T-cell (primary cell): ENCODE measurements around the gene MEI4. TPM values are rescaled to one million over a fixed set of nuclear protein-coding genes. Genes with fewer than 3 reads are reported as not detected.

Experiments used
- ATAC-seq, 4 experiments: fragments of 200-7000 bp in 3 of 4; fragments of 150-1000 bp in 1 of 4; cut with Tn5 transposase; replicated peaks in 1 of 4; 1 replicate in 3 of 4; 2 replicates in 1 of 4; pipeline ENCODE4 v1.10.0; 2021; ENCODE audit warnings: moderate library complexity in 3 of 4, mild to moderate bottlenecking in 2 of 4, moderate number of reproducible peaks in 1 of 4
- CTCF ChIA-PET, 2 donors: fragments of 300-600 bp; sonication (Branson Sonifier 250); formaldehyde crosslinking; loops; one replicate each; lab custom pipeline; 2022; ENCODE audit warnings: antibody characterized with exemption in 2 of 2; lab: Charles Lee
- POLR2A ChIA-PET, 2 donors: fragments of 300-600 bp; sonication (Branson Sonifier 250); formaldehyde crosslinking; loops; one replicate each; lab custom pipeline; 2022; ENCODE audit warnings: antibody characterized with exemption in 2 of 2; lab: Charles Lee
- DNase-seq, 35 experiments: peaks; one replicate each; pipeline versions ENCODE4 v3.0.0 to v3.0.0-alpha.2; 2013 to 2023
- H3K27ac ChIP-seq: one replicate; pipeline ENCODE4 v1.5.1; 2013; ENCODE audit warnings: low read length
- H3K27me3 ChIP-seq, 2 experiments: replicated peaks in 1 of 2; 1 replicate in 1 of 2; 2 replicates in 1 of 2; pipeline versions ENCODE4 v1.6.1 to v1.7.0; 2013; ENCODE audit warnings: low read length in 1 of 2, mixed read lengths in 1 of 2; ENCODE audit not compliant: control insufficient read depth in 2 of 2, insufficient read depth in 2 of 2; ENCODE audit errors: extremely low read depth in 1 of 2
- H3K36me3 ChIP-seq, 2 donors: 1 replicate in 1 of 2; 2 replicates in 1 of 2; pipeline versions ENCODE4 v1.6.1 to v1.7.0; 2013; ENCODE audit warnings: low read length in 1 of 2; ENCODE audit not compliant: control insufficient read depth in 2 of 2, insufficient read depth in 1 of 2; ENCODE audit errors: extremely low read depth in 1 of 2
- H3K4me1 ChIP-seq, 2 experiments: 1 replicate in 1 of 2; 2 replicates in 1 of 2; pipeline versions ENCODE4 v1.6.1 to v1.7.0; 2013; ENCODE audit warnings: low read length in 2 of 2, mixed read lengths in 1 of 2; ENCODE audit not compliant: insufficient read depth in 2 of 2, control insufficient read depth in 1 of 2; ENCODE audit errors: extremely low read depth in 1 of 2
- H3K4me3 ChIP-seq, 2 donors: 1 replicate in 1 of 2; 2 replicates in 1 of 2; pipeline versions ENCODE4 v1.5.1 to v1.7.0; 2013; ENCODE audit warnings: mild to moderate bottlenecking in 2 of 2, low read length in 1 of 2, moderate library complexity in 1 of 2; ENCODE audit not compliant: control insufficient read depth in 1 of 2; ENCODE audit errors: extremely low read depth in 1 of 2
- H3K9me3 ChIP-seq: 2 replicates; pipeline ENCODE4 v1.7.0; 2013
- H3K27ac Mint-ChIP-seq, 2 donors: one replicate each; pipeline ENCODE4 v1.8.0; 2020 to 2021; ENCODE audit warnings: mild to moderate bottlenecking in 2 of 2, mixed read lengths in 2 of 2
- H3K27me3 Mint-ChIP-seq, 2 donors: one replicate each; pipeline ENCODE4 v1.8.0; 2021 to 2022; ENCODE audit warnings: mixed read lengths in 2 of 2
- H3K36me3 Mint-ChIP-seq: one replicate; pipeline ENCODE4 v1.8.0; 2021; ENCODE audit warnings: mixed read lengths
- H3K4me1 Mint-ChIP-seq, 3 donors: one replicate each; pipeline ENCODE4 v1.8.0; 2020 to 2022; ENCODE audit warnings: mixed read lengths in 3 of 3, mild to moderate bottlenecking in 1 of 3
- H3K4me3 Mint-ChIP-seq, 3 donors: one replicate each; pipeline ENCODE4 v1.8.0; 2020 to 2022; ENCODE audit warnings: mild to moderate bottlenecking in 3 of 3, mixed read lengths in 3 of 3, moderate library complexity in 3 of 3
- H3K9me3 Mint-ChIP-seq, 3 donors: one replicate each; pipeline ENCODE4 v1.8.0; 2020 to 2022; ENCODE audit warnings: mixed read lengths in 3 of 3
- WGBS: methylation state at CpG from one replicate; pipeline ENCODE4 v1.1.5; 2013; ENCODE audit warnings: missing lambda C conversion rate; ENCODE audit not compliant: insufficient coverage; 5-methylcytosine and 5-hydroxymethylcytosine counted together
- total RNA-seq, 35 experiments: library from RNA in 6 of 35; stranded (reverse) in 6 of 35; fragments of 120-200 nt in 1 of 35; gene quantifications; one replicate each; pipeline versions ENCODE4 v1.2.1 to v1.2.4 and lab custom pipeline; 2013 to 2026

Gene MEI4
- total RNA-seq: not detected
- total RNA-seq (2013): 0.02 TPM
- 0 to 0.41 (median 0.06) reads per million in 29 experiments for total RNA-seq (lab: John Stamatoyannopoulos, UW)

- WGBS: no CpG with 5 or more reads among the region's 2 CpGs
- ATAC-seq (no peak), DNase-seq (no peak)
- Mint-ChIP-seq H3K4me1 (no peaks in the 10 kb centered on the region), H3K4me3 (no peak within 1 kb of the TSS), H3K27ac (no peak within 1 kb of the TSS), H3K27me3 (peaks cover 9 to 18% of the 10 kb centered on the region in 2 donors), H3K9me3 (peaks cover 5 to 9% (median 8%) of the 10 kb centered on the region in 3 donors), H3K36me3 (no peaks in the 10 kb centered on the region)
- Histone ChIP-seq H3K4me3 (no peak within 1 kb of the TSS), H3K36me3 (no peaks in the 10 kb centered on the region), H3K9me3 (no peaks in the 10 kb centered on the region), H3K4me1 (peaks cover 0 to 2% of the 10 kb centered on the region in 2 experiments), H3K27me3 (peaks cover 0 to 8% of the 10 kb centered on the region in 2 experiments), H3K27ac (no peak within 1 kb of the TSS)
- ChIA-PET POLR2A (no interaction called here), CTCF (no interaction called here)
Measured at GRCh38 chr6:77652739-77653138, at the start of gene MEI4. TSS of gene MEI4 (plus strand) at chr6:77653039. CDS start at chr6:77690672, 37,633 bp downstream.

- H3K27ac Mint-ChIP-seq: no peak overlapping the region
- H3K27me3 Mint-ChIP-seq: no peaks in the 10 kb centered on the region
- H3K36me3 Mint-ChIP-seq: no peaks in the 10 kb centered on the region
- Histone ChIP-seq H3K4me1 (no peaks in the 10 kb centered on the region), H3K36me3 (no peaks in the 10 kb centered on the region), H3K27me3 (no peaks in the 10 kb centered on the region), H3K9me3 (no peaks in the 10 kb centered on the region), H3K27ac (no peak overlapping the region), H3K4me3 (no peak overlapping the region)
- ChIA-PET POLR2A (no interaction called here), CTCF (no interaction called here)
- H3K4me3 Mint-ChIP-seq: no peak overlapping the region
- DNase-seq: no peak
- no peak for ATAC-seq
- H3K4me1 Mint-ChIP-seq: no peaks in the 10 kb centered on the region
- WGBS: 83% methylated on average over 1 of the region's 4 CpGs
- peaks cover 2 to 19% (median 14%) of the 10 kb centered on the region in 3 donors for H3K9me3 Mint-ChIP-seq
Measured at GRCh38 chr6:77604476-77604875, 48.4 kb upstream of the MEI4 start.

GRCh38 chr6:77607004-77607403, 45.8 kb upstream of the MEI4 start:
- WGBS: 85% methylated on average over 4 of the region's 5 CpGs

GRCh38 chr6:77609106-77609505, 43.7 kb upstream of the MEI4 start:
- no peaks in the 10 kb centered on the region for H3K4me1 ChIP-seq
- Mint-ChIP-seq H3K4me3 (no peak overlapping the region), H3K27me3 (no peaks in the 10 kb centered on the region), H3K27ac (no peak overlapping the region), H3K36me3 (no peaks in the 10 kb centered on the region), H3K4me1 (no peaks in the 10 kb centered on the region), H3K9me3 (peaks cover 4 to 11% (median 10%) of the 10 kb centered on the region in 3 donors)
- ATAC-seq (no peak), DNase-seq (no peak)
- H3K9me3 ChIP-seq: no peaks in the 10 kb centered on the region
- H3K27ac ChIP-seq: no peak overlapping the region
- no peak overlapping the region for H3K4me3 ChIP-seq
- H3K36me3 ChIP-seq: no peaks in the 10 kb centered on the region
- no peaks in the 10 kb centered on the region for H3K27me3 ChIP-seq
- WGBS: no CpG with 5 or more reads among the region's 1 CpG
- ChIA-PET POLR2A (no interaction called here), CTCF (no interaction called here)

More at GRCh38 chr6:77607004-77607403, 45.8 kb upstream of the MEI4 start:
- ChIA-PET CTCF (no interaction called here), POLR2A (no interaction called here)
- Histone ChIP-seq H3K36me3 (no peaks in the 10 kb centered on the region), H3K9me3 (no peaks in the 10 kb centered on the region), H3K4me1 (no peaks in the 10 kb centered on the region), H3K27ac (no peak overlapping the region), H3K27me3 (no peaks in the 10 kb centered on the region), H3K4me3 (no peak overlapping the region)
- Mint-ChIP-seq H3K4me3 (no peak overlapping the region), H3K27ac (no peak overlapping the region), H3K9me3 (peaks cover 2 to 12% (median 12%) of the 10 kb centered on the region in 3 donors), H3K27me3 (no peaks in the 10 kb centered on the region), H3K4me1 (no peaks in the 10 kb centered on the region), H3K36me3 (no peaks in the 10 kb centered on the region)
- DNase-seq (no peak), ATAC-seq (no peak)

- Histone ChIP-seq H3K4me3 (no peak overlapping the region), H3K27me3 (no peaks in the 10 kb centered on the region), H3K36me3 (no peaks in the 10 kb centered on the region), H3K4me1 (no peaks in the 10 kb centered on the region), H3K9me3 (no peaks in the 10 kb centered on the region), H3K27ac (no peak overlapping the region)
- WGBS: no CpG with 5 or more reads among the region's 2 CpGs
- no peak overlapping the region for H3K4me3 Mint-ChIP-seq
- ChIA-PET POLR2A (no interaction called here), CTCF (no interaction called here)
- no peak for ATAC-seq
- no peak for DNase-seq
- H3K27ac Mint-ChIP-seq: no peak overlapping the region
- H3K4me1 Mint-ChIP-seq: no peaks in the 10 kb centered on the region
- peaks cover 4 to 9% (median 7%) of the 10 kb centered on the region in 3 donors for H3K9me3 Mint-ChIP-seq
- no peaks in the 10 kb centered on the region for H3K36me3 Mint-ChIP-seq
- H3K27me3 Mint-ChIP-seq: no peaks in the 10 kb centered on the region
Measured at GRCh38 chr6:77619114-77619513, 33.7 kb upstream of the MEI4 start.

- DNase-seq: no peak
- no peak overlapping the region for H3K4me3 Mint-ChIP-seq
- no peak for ATAC-seq
- no peaks in the 10 kb centered on the region for H3K4me1 ChIP-seq
- no peak overlapping the region for H3K4me3 ChIP-seq
- POLR2A ChIA-PET: no interaction called here
- no CpG with 5 or more reads among the region's 1 CpG for WGBS
- CTCF ChIA-PET: interaction anchor here in 1 of 2 donors (0.9 kb wide), 1 partner anchor 12 kb away, joined by 3 read pairs; no protein-coding TSS in a partner anchor
- no peaks in the 10 kb centered on the region for H3K9me3 ChIP-seq
- no peaks in the 10 kb centered on the region for H3K36me3 ChIP-seq
- H3K27ac ChIP-seq: no peak overlapping the region
- H3K9me3 Mint-ChIP-seq: peaks cover 4 to 9% (median 7%) of the 10 kb centered on the region in 3 donors
- H3K4me1 Mint-ChIP-seq: no peaks in the 10 kb centered on the region
- no peaks in the 10 kb centered on the region for H3K27me3 ChIP-seq
- no peak overlapping the region for H3K27ac Mint-ChIP-seq
- no peaks in the 10 kb centered on the region for H3K36me3 Mint-ChIP-seq
- no peaks in the 10 kb centered on the region for H3K27me3 Mint-ChIP-seq
Measured at GRCh38 chr6:77620278-77620882, 32.5 kb upstream of the MEI4 start.
